Activated T-cell treated with anti-CD3 and anti-CD28 coated beads for 1 hour (primary cell): ENCODE results near the gene CIAO3.
"Not testable (repeated sequence)": the region's sequence is repeated elsewhere in the genome, so short reads cannot be mapped to it uniquely, and the experiment has no call there.

ENCODE experiments used
- DNase-seq: peaks from one replicate; pipeline ENCODE4 v3.0.0-alpha.2; 2020; ENCODE audit warnings: low read depth

The CIAO3 gene

GRCh38 chr16:722835-723633 lies 17.8 kb downstream of the CIAO3 start:
- DNase-seq, result no peak

DNA sequence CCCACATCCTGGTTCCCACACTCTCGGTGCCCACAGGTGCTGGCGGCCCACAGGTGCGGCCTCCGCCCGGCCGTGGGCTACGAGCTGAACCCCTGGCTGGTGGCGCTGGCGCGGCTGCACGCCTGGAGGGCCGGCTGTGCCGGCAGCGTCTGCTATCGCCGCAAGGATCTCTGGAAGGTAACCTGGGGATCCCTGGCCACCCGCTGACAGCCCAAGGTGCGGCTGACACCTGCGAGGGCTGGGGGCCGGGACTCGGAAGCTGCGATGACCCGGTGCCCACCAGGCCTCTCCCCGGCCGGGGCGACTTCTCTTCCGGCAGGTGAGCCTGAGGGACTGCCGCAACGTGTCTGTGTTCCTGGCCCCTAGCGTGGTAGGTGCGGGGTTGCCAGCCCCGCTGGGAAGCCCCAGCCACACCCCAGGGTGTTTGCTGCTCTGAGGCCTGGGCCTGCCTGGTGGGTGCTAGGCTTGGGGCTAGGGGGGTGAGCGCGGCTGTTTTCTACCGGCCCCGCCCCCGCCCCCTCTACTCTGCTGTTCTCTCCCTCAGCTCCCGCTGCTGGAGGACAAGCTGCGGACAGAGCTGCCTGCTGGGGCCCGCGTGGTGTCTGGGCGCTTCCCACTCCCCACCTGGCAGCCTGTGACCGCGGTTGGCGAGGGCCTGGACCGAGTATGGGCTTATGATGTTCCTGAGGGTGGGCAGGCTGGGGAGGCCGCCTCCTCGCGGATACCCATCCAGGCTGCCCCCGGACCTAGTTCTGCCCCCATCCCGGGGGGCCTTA lies 18.8 kb downstream of the CIAO3 start:
- DNase-seq, result no peak

DNA sequence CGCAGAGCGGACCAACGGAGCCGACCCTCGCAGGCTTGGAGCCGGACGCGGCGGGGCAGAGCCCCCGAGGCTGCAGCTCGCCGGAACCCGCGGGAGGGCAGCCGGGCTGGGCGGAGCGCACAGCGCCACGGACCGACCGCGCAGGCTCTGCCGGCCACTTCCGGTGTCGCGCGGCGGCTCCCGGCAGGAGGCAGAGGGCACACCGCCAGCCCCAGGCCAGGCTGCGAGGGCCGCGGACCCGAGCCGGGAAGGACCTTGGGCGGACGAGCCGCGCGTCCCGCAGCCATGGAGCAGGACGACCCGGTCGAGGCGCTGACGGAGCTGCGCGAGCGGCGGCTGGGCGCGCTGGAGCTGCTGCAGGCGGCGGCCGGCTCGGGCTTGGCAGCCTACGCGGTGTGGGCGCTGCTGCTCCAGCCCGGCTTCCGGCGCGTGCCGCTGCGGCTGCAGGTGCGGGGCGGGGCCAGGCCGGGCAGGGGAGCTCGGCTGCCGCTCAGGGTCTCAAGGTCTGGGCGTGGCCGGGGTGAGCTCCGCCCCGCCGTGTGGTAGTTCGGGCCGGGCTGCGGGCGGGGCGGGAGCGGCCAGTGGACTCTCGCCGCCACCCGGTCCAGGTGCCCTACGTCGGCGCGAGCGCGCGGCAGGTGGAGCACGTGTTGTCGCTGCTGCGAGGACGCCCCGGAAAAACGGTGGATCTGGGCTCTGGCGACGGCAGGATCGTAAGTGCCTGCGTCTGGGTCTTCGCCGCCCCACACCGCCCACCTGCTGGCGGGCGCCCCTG lies 19.6 kb downstream of the CIAO3 start, which contains the start of gene ANTKMT:
TSS of gene ANTKMT (plus strand) at position 157 of the 775 bp plus-strand sequence. CDS start at position 286, 129 bp downstream.
- peak; percentile 49 for DNase-seq

- DNase-seq, result no peak
Measured at GRCh38 chr16:720447-720989, 20.3 kb downstream of the CIAO3 start.

GRCh38 chr16:719815-720446 lies 20.9 kb downstream of the CIAO3 start:
- DNase-seq, result no peak

DNA sequence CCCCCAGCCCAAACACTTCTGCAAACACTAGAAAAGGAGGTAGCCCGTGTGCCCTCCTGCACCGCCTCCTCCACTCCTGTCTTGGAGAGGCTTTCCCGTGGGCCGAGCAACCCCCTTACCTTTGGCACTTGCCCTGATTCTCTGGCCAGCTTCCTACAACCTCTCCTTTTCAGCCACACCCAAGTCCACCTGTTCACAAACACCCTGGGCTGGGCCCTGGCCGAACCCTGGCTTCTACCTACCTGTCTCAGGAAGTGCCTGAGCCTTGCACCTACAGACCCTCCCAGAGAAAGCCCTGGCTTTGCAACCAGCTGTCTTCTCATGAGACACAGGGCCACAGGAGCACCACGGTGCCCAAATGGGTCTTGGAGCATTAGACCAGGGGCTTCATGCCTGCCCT lies 21.9 kb downstream of the CIAO3 start:
- DNase-seq, result no peak

DNA sequence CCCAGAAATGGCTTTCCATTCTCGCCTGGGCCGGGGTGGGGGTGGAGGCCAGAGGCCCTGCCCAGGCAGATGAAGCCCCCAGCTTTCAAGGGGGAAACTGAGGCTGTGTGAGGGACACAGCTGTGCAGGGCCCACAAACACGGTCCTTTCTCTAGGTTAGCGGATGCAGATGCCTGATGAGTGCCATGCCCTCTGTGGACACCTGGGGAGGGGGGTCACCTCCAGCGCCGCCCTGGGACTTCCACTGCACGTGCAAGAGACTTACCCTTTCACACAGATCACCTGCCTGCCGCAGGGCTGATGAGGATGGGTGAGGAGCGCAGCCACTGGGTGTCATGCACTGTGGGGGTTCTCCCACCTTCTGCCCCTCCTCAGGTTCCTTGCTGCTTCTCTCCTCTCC lies 22.4 kb downstream of the CIAO3 start:
- DNase-seq, result no peak

- DNase-seq, result no peak
Measured at GRCh38 chr16:717450-718245, 23.1 kb downstream of the CIAO3 start.

DNA sequence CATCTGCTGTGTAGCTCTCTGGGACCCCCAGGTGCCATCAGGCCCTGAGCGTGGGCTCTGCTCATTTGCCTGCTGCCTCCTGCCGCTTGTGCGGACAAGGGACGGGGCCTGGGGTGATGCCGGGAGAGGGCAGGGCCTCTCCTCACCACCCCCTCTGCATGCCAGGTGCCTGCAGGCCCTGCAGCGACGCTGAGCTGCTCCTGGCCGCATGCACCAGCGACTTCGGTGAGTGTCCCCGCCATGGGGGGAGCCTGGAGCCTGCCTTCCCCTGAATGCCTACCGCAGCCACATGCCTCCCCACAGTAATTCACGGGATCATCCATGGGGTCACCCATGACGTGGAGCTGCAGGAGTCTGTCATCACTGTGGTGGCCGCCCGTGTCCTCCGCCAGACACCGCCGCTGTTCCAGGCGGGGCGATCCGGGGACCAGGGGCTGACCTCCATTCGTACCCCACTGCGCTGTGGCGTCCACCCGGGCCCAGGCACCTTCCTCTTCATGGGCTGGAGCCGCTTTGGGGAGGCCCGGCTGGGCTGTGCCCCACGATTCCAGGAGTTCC lies 23.9 kb downstream of the CIAO3 start:
- no peak for DNase-seq

GRCh38 chr16:716200-716568 lies 24.6 kb downstream of the CIAO3 start:
- DNase-seq, result no peak

GRCh38 chr16:715477-716199 lies 25.2 kb downstream of the CIAO3 start:
- no peak for DNase-seq

- DNase-seq, result peak; percentile 88
Measured at GRCh38 chr16:714558-715476, 26.0 kb downstream of the CIAO3 start, which contains the start of gene METRN. METRN (plus strand) TSS chr16:715118; CDS start chr16:715290, 172 bp downstream.

DNA sequence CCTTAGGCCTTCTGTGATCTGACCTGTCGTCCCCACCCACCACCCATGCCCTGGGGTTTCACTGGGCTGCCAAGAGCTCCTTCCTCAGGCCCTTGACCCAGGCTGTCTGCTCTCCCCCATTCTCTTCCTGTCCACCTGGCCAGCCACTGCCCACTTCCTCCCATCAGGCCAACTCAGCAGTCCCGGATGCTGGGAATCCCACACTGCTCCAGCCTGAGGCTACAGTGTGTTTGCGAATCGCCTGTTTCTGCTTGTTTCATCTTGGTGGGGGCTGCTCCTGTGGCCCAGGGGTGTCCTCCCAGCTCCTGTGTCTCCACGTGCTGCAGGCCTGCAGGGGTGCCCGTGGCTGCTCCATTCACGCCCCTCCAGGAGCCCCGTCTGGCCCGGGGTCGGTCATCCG lies 26.7 kb downstream of the CIAO3 start:
- DNase-seq, result no peak

DNA sequence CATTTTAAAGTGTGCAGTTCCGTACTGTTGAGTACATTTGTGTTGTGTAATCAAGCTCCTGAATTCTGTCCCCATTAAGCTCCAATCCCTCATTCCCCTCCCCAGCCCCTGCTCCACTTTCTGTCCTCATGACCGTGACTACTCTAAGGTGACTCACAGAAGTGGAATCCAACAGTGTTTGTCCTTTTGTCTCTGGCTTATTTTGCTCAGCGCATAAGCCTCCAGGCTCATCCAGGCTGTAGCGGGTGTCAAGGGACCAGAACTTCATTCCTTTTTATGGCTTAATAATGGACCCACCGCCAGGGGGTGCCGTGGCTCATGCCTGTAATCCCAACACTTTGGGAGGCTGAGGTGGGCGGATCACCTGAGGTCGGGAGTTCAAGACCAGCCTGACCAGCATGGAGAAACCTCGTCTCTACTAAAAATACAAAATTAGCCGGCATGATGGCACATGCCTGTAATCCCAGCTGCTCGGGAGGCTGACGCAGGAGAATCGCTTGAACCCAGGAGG lies 28.0 kb downstream of the CIAO3 start:
- DNase-seq, result not testable (repeated sequence)

GRCh38 chr16:711548-712320 lies 29.1 kb downstream of the CIAO3 start:
- DNase-seq, result peak; percentile 74

- DNase-seq, result no peak
Measured at GRCh38 chr16:711084-711483, 29.7 kb downstream of the CIAO3 start.

DNA sequence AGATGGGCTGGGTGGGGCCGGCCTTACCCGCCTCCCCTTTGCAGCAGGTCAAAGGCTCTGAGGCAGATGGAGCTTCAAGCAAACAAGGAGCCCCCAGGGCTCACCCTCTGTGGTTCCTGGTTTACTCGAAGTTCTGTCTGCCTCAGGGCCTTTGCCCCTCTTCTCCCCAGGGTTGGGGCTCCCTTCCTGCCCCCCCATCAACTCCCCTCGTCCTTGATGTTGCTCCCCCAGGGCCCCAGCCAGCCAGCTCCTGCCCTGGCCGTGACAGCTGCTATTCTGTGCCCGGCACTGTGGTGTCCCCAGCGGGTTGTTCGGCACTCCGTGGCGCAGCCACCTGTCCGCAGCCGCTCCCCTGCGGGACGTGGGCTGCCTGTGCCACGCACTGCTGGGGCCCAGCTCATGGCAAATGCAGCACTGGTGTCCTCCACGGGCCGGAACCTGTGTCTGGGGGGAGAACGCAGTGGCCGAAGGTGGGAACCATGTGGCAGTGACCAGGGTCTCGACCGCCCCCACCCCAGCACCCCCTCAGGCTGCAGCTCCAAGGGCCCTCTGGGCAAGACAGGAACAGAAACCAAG lies 30.2 kb downstream of the CIAO3 start:
- DNase-seq, result no peak
